Measurements from ENCODE around the gene CRNKL1. TPM values are rescaled to one million over a fixed set of nuclear protein-coding genes. Genes with fewer than 3 reads are reported as not detected.

CRNKL1 gene
- polyA plus RNA-seq, 1 of the 3 experiments (the other 2 are of a cell fraction): 7.6 TPM

- DNase-seq: peak; percentile 94
- peak within 1 kb of the TSS; percentile 90 for H3K9ac ChIP-seq
- H3K9me3 ChIP-seq: no peaks in the 10 kb centered on the region
- peak within 1 kb of the TSS; percentile 63 to 71 for H3K27ac ChIP-seq (ENCODE audit: low read depth in 2 of 2, low read length in 1 of 2)
- H3K4me2 ChIP-seq: peak within 1 kb of the TSS; percentile 97
- H4K20me1 ChIP-seq (ENCODE audit: insufficient read depth): peaks cover 21% of the 10 kb centered on the region
- 2% methylated on average over 16 of the region's 81 CpGs for WGBS (ENCODE audit: low lambda C conversion rate)
- CTCF ChIA-PET: interaction anchor here (0.6 to 2.3 kb wide), 21 partner anchors 9 to 449 kb away, joined by 3 to 9 read pairs (median 3); partner anchors contain the start of genes CFAP61 and CRNKL1
- peak within 1 kb of the TSS; percentile 94 for H2AFZ ChIP-seq (ENCODE audit: low read depth)
- H3K9me2 ChIP-seq: no peaks in the 10 kb centered on the region
- H3K4me3 ChIP-seq (ENCODE audit: low read depth in 2 of 2, low read length in 1 of 2): peak within 1 kb of the TSS; percentile 85 to 93
- peaks cover 6 to 17% of the 10 kb centered on the region in 2 experiments; a peak in 3 of 4 replicates for H3K4me1 ChIP-seq (ENCODE audit: control insufficient read depth in 1 of 2, insufficient read depth in 2 of 2, low read depth in 1 of 2, low read length in 1 of 2)
- H3K27me3 ChIP-seq (ENCODE audit: insufficient read depth): no peaks in the 10 kb centered on the region
- peaks cover 3 to 12% of the 10 kb centered on the region in 2 experiments for H3K36me3 ChIP-seq (replicated peaks in 1 of 2; ENCODE audit: control insufficient read depth in 1 of 2, insufficient read depth in 2 of 2, low read length in 1 of 2)
- peaks cover 10% of the 10 kb centered on the region for H3F3A ChIP-seq (replicated peaks; ENCODE audit: insufficient read depth)
- POLR2A ChIA-PET: interaction anchor here (1.1 to 1.8 kb wide), 3 partner anchors 10 to 1510 kb away, joined by 3 to 11 read pairs (median 3); partner anchors contain the start of genes CFAP61, CRNKL1 and SEC23B
- peaks cover 50% of the 10 kb centered on the region for H3K79me2 ChIP-seq (ENCODE audit: insufficient read depth)
- TF ChIP-seq GATA2 (CRISPR knock-in tag; IDR thresholded peaks at IDR 0.05) (no peak), RXRA (IDR thresholded peaks at IDR 0.05; ENCODE audit: borderline replicate concordance, low read depth) (no peak), ZBTB33 (IDR thresholded peaks at IDR 0.05; ENCODE audit: borderline replicate concordance, low read depth) (no peak), SMC3 (IDR thresholded peaks at IDR 0.05; ENCODE audit: low read depth, low read length) (peak; percentile 38), TEAD4 (IDR thresholded peaks at IDR 0.05; ENCODE audit: borderline replicate concordance, insufficient read depth) (no peak), FOXJ3 (CRISPR knock-in tag; IDR thresholded peaks at IDR 0.05) (0 out of 2 replicates have a peak, but pooled peaks have one; percentile 30), IRF3 (IDR thresholded peaks at IDR 0.05; ENCODE audit: low read depth, low read length) (no peak), RFX5 (IDR thresholded peaks at IDR 0.05; ENCODE audit: low read length) (no peak), NFIC (IDR thresholded peaks at IDR 0.05; ENCODE audit: borderline replicate concordance) (no peak), EZH2phosphoT487 (IDR thresholded peaks at IDR 0.05; ENCODE audit: borderline replicate concordance, low read depth) (no peak), FOXM1 (IDR thresholded peaks at IDR 0.05; ENCODE audit: low read depth) (no peak), TAF1 (IDR thresholded peaks at IDR 0.05; ENCODE audit: borderline replicate concordance, low read depth, low read length) (peak; percentile 78), MEF2A (IDR thresholded peaks at IDR 0.05; ENCODE audit: borderline replicate concordance, low read depth) (no peak), FOSL2 (IDR thresholded peaks at IDR 0.05; ENCODE audit: borderline replicate concordance, low read depth) (no peak), CHD2 (IDR thresholded peaks at IDR 0.05; ENCODE audit: low read length, partially characterized antibody) (peak; percentile 87), RCOR1 (IDR thresholded peaks at IDR 0.05; ENCODE audit: low read length) (0 out of 2 replicates have a peak, but pooled peaks have one; percentile 30), MXI1 (IDR thresholded peaks at IDR 0.05; ENCODE audit: low read depth, low read length) (peak; percentile 90), MAX (IDR thresholded peaks at IDR 0.05; ENCODE audit: low read depth) (peak; percentile 91), POLR2AphosphoS5 (IDR thresholded peaks at IDR 0.05; ENCODE audit: low read depth, low read length) (peak; percentile 59), ELF1 (IDR thresholded peaks at IDR 0.05) (peak; percentile 65), SIN3A (IDR thresholded peaks at IDR 0.05; ENCODE audit: borderline replicate concordance, low read depth, low read length) (peak; percentile 98), JUND (IDR thresholded peaks at IDR 0.05) (no peak), NRF1 (IDR thresholded peaks at IDR 0.05; ENCODE audit: low read depth, low read length) (no peak), CTCF (IDR thresholded peaks at IDR 0.05) (peak; percentile 56)
- TF ChIP-seq, protein P1, sequence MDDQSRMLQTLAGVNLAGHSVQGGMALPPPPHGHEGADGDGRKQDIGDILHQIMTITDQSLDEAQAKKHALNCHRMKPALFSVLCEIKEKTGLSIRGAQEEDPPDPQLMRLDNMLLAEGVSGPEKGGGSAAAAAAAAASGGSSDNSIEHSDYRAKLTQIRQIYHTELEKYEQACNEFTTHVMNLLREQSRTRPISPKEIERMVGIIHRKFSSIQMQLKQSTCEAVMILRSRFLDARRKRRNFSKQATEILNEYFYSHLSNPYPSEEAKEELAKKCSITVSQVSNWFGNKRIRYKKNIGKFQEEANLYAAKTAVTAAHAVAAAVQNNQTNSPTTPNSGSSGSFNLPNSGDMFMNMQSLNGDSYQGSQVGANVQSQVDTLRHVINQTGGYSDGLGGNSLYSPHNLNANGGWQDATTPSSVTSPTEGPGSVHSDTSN (IDR thresholded peaks at IDR 0.05): no peak
- TF ChIP-seq, protein P2, sequence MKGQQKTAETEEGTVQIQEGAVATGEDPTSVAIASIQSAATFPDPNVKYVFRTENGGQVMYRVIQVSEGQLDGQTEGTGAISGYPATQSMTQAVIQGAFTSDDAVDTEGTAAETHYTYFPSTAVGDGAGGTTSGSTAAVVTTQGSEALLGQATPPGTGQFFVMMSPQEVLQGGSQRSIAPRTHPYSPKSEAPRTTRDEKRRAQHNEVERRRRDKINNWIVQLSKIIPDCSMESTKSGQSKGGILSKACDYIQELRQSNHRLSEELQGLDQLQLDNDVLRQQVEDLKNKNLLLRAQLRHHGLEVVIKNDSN (IDR thresholded peaks at IDR 0.05; ENCODE audit: borderline replicate concordance, low read depth): no peak; the same call in 1 of the 2 replicates
Measured at GRCh38 chr20:20017001-20017843, 35.0 kb downstream of the CRNKL1 start, which contains the start of gene NAA20. TSS of gene NAA20 (plus strand) at chr20:20017362. CDS start at chr20:20017397, 35 bp downstream.

Measured in SK-N-SH (cell line).